Bronchial epithelial cell (primary cell): ENCODE results near the gene MYL9. TPM values are rescaled to one million over a fixed set of nuclear protein-coding genes. Genes with fewer than 3 reads are reported as not detected.
"Not testable (repeated sequence)": the region's sequence is repeated elsewhere in the genome, so short reads cannot be mapped to it uniquely, and the experiment has no call there.

Source experiments
- DNase-seq: peaks from one replicate; pipeline ENCODE4 v3.0.0-alpha.2; 2010; ENCODE audit warnings: low read depth
- FAIRE-seq: peaks from 2 replicates; lab custom pipeline; 2011; peaks lifted over from hg19 to GRCh38; lab: Jason Lieb, UNC
- H3K27me3 ChIP-seq: 2 replicates; pipeline ENCODE4 v1.5.1; 2011; ENCODE audit warnings: low read length; ENCODE audit not compliant: control insufficient read depth, insufficient read depth
- H3K36me3 ChIP-seq: 2 replicates; pipeline ENCODE4 v1.5.1; 2011; ENCODE audit warnings: low read length; ENCODE audit not compliant: control insufficient read depth, insufficient read depth
- H3K4me3 ChIP-seq: 2 replicates; pipeline ENCODE4 v1.5.1; 2011; ENCODE audit warnings: mild to moderate bottlenecking, low read depth, low read length, control low read depth
- CTCF ChIP-seq: IDR thresholded peaks from 2 replicates; pipeline ENCODE4 v1.5.1; 2011; ENCODE audit warnings: mild to moderate bottlenecking, moderate library complexity, low read length, control low read depth, inconsistent platforms; ENCODE audit not compliant: insufficient read depth, severe bottlenecking
- total RNA-seq: library from RNA; depleted of rRNA; stranded (reverse); fragments of >200 nt; gene quantifications from 2 replicates; pipeline ENCODE4 v1.2.1, GENCODE V29; 2014

Gene MYL9
- total RNA-seq, 1 donor from 2014 or later = 0.53 TPM

- FAIRE-seq (no peak), DNase-seq (no peak)
- Histone ChIP-seq H3K27me3 (no peaks in the 10 kb centered on the region), H3K36me3 (no peaks in the 10 kb centered on the region), H3K4me3 (no peak overlapping the region)
- TF ChIP-seq CTCF = no peak
Measured at GRCh38 chr20:36549942-36550789, 8.8 kb downstream of the MYL9 start.

GRCh38 chr20:36550790-36551299 is 9.5 kb downstream of the MYL9 start:
- FAIRE-seq (no peak), DNase-seq (peak; percentile 17)
- no peak overlapping the region for H3K4me3 ChIP-seq
- no peaks in the 10 kb centered on the region for H3K36me3 ChIP-seq
- no peak for TF ChIP-seq CTCF
- no peaks in the 10 kb centered on the region for H3K27me3 ChIP-seq

GRCh38 chr20:36555248-36555647 is 13.9 kb downstream of the MYL9 start:
- FAIRE-seq (no peak), DNase-seq (no peak)
- H3K36me3 ChIP-seq = no peaks in the 10 kb centered on the region
- no peak for TF ChIP-seq CTCF
- no peaks in the 10 kb centered on the region for H3K27me3 ChIP-seq
- H3K4me3 ChIP-seq = no peak overlapping the region

GRCh38 chr20:36562724-36563123 is 21.4 kb downstream of the MYL9 start:
- TF ChIP-seq CTCF = no peak

GRCh38 chr20:36563374-36563773 is 22.1 kb downstream of the MYL9 start:
- Histone ChIP-seq H3K4me3 (no peak overlapping the region), H3K27me3 (no peaks in the 10 kb centered on the region), H3K36me3 (no peaks in the 10 kb centered on the region)
- no peak for FAIRE-seq
- TF ChIP-seq CTCF = no peak
- DNase-seq = no peak

More at GRCh38 chr20:36562724-36563123, 21.4 kb downstream of the MYL9 start:
- no peak overlapping the region for H3K4me3 ChIP-seq
- H3K27me3 ChIP-seq = no peaks in the 10 kb centered on the region
- no peaks in the 10 kb centered on the region for H3K36me3 ChIP-seq
- DNase-seq (no peak), FAIRE-seq (no peak)

- H3K27me3 ChIP-seq, H3K36me3 ChIP-seq, DNase-seq, FAIRE-seq, H3K4me3 ChIP-seq: not testable (repeated sequence)
Measured at GRCh38 chr20:36564078-36564725, 22.9 kb downstream of the MYL9 start.

- H3K4me3 ChIP-seq, H3K27me3 ChIP-seq, FAIRE-seq, DNase-seq, H3K36me3 ChIP-seq: not testable (repeated sequence)
Measured at GRCh38 chr20:36564726-36565121, 23.4 kb downstream of the MYL9 start.
